SK-N-DZ (cell line): ENCODE data around the gene MMAB.

Experiments used
- DNase-seq: peaks from one replicate; pipeline ENCODE4 v3.0.0-alpha.2; 2015; ENCODE audit warnings: low spot score

MMAB gene

GRCh38 chr12:109517619-109518018, 55.7 kb downstream of the MMAB start:
- no peak for DNase-seq

- DNase-seq = no peak
These were observed 59.3 kb downstream of the MMAB start for GRCh38 chr12:109513977-109514376.

- DNase-seq = no peak
These were observed 60.3 kb downstream of the MMAB start for GRCh38 chr12:109513051-109513450.

GRCh38 chr12:109512608-109513007, 60.7 kb downstream of the MMAB start:
- DNase-seq = no peak

- no peak for DNase-seq
These were observed 63.1 kb downstream of the MMAB start for GRCh38 chr12:109510196-109510595.

- no peak for DNase-seq
These were observed 69.2 kb downstream of the MMAB start for GRCh38 chr12:109504068-109504467.
